Measurements from ENCODE around the gene VIPR1.

VIPR1 gene

GRCh38 chr3:42547401-42547945 is 45.0 kb downstream of the VIPR1 start:
- TF ChIP-seq EZH2 (IDR thresholded peaks at IDR 0.05; ENCODE audit: borderline replicate concordance, low read length) = no peak
- TF ChIP-seq CTCF (IDR thresholded peaks at IDR 0.05; ENCODE audit: low read length) = peak; percentile 93
- H3K9me3 ChIP-seq (ENCODE audit: low read length) = no peaks in the 10 kb centered on the region
- no peaks in the 10 kb centered on the region for H4K20me1 ChIP-seq (ENCODE audit: insufficient read depth, low read length)
- no peak overlapping the region for H3K4me2 ChIP-seq (ENCODE audit: low read length)
- peaks cover 19% of the 10 kb centered on the region for H3K36me3 ChIP-seq (ENCODE audit: insufficient read depth, low read length)
- H3K79me2 ChIP-seq (ENCODE audit: insufficient read depth, low read length) = no peaks in the 10 kb centered on the region
- no peaks in the 10 kb centered on the region for H3K27me3 ChIP-seq (ENCODE audit: insufficient read depth, low read length)
- no peak overlapping the region for H3K27ac ChIP-seq (ENCODE audit: low read depth, low read length, poor library complexity, severe bottlenecking)
- no peak overlapping the region for H3K9ac ChIP-seq (ENCODE audit: low read length)
- no peaks in the 10 kb centered on the region for H3K4me1 ChIP-seq (ENCODE audit: insufficient read depth, low read length, severe bottlenecking)
- H3K4me3 ChIP-seq (ENCODE audit: low read depth, low read length, poor library complexity, severe bottlenecking) = no peak overlapping the region
- no peak overlapping the region for H2AFZ ChIP-seq (ENCODE audit: low read length)
- H3K9me2 ChIP-seq (ENCODE audit: low read depth, low read length) = no peaks in the 10 kb centered on the region
- no peaks in the 10 kb centered on the region for H3F3A ChIP-seq (ENCODE audit: insufficient read depth, low read length)

DNA sequence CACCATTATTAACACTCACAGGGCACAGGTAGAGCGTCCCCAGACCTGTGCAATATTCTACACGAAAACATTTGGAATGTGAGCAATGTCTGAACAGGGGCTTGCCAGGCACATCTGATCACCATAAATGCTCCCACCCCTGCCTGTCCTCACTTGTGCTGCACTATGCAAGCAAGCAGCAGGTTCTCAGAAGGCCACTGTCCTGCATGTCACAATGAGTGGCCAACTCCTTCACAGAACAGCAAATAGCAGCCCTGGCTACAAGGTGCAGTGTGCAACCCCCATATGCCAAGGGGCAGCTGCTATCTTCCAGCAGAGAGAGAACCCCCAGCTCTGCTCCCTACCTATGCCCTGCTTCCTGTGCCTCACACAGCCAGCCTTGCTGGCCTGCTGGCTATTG is 46.7 kb downstream of the VIPR1 start:
- Histone ChIP-seq H3K4me2 (ENCODE audit: low read length) (no peak overlapping the region), H3K9me2 (ENCODE audit: low read depth, low read length) (no peaks in the 10 kb centered on the region), H3K36me3 (ENCODE audit: insufficient read depth, low read length) (peaks cover 36% of the 10 kb centered on the region), H3K27ac (ENCODE audit: low read depth, low read length, poor library complexity, severe bottlenecking) (no peak overlapping the region), H3K4me1 (ENCODE audit: insufficient read depth, low read length, severe bottlenecking) (no peaks in the 10 kb centered on the region), H3K79me2 (ENCODE audit: insufficient read depth, low read length) (no peaks in the 10 kb centered on the region), H3F3A (ENCODE audit: insufficient read depth, low read length) (no peaks in the 10 kb centered on the region), H3K9ac (ENCODE audit: low read length) (no peak overlapping the region), H4K20me1 (ENCODE audit: insufficient read depth, low read length) (no peaks in the 10 kb centered on the region), H3K4me3 (ENCODE audit: low read depth, low read length, poor library complexity, severe bottlenecking) (no peak overlapping the region), H3K27me3 (ENCODE audit: insufficient read depth, low read length) (no peaks in the 10 kb centered on the region), H3K9me3 (ENCODE audit: low read length) (no peaks in the 10 kb centered on the region), H2AFZ (ENCODE audit: low read length) (no peak overlapping the region)
- no peak for TF ChIP-seq EZH2 (IDR thresholded peaks at IDR 0.05; ENCODE audit: borderline replicate concordance, low read length)
- no peak for TF ChIP-seq CTCF (IDR thresholded peaks at IDR 0.05; ENCODE audit: low read length)

GRCh38 chr3:42550250-42550649 is 47.8 kb downstream of the VIPR1 start:
- no peak overlapping the region for H3K4me3 ChIP-seq (ENCODE audit: low read depth, low read length, poor library complexity, severe bottlenecking)
- no peaks in the 10 kb centered on the region for H4K20me1 ChIP-seq (ENCODE audit: insufficient read depth, low read length)
- no peak overlapping the region for H3K4me2 ChIP-seq (ENCODE audit: low read length)
- H3K9me2 ChIP-seq (ENCODE audit: low read depth, low read length) = no peaks in the 10 kb centered on the region
- no peaks in the 10 kb centered on the region for H3K4me1 ChIP-seq (ENCODE audit: insufficient read depth, low read length, severe bottlenecking)
- no peaks in the 10 kb centered on the region for H3K27me3 ChIP-seq (ENCODE audit: insufficient read depth, low read length)
- no peak overlapping the region for H2AFZ ChIP-seq (ENCODE audit: low read length)
- no peaks in the 10 kb centered on the region for H3F3A ChIP-seq (ENCODE audit: insufficient read depth, low read length)
- TF ChIP-seq CTCF (IDR thresholded peaks at IDR 0.05; ENCODE audit: low read length) = no peak
- TF ChIP-seq EZH2 (IDR thresholded peaks at IDR 0.05; ENCODE audit: borderline replicate concordance, low read length) = no peak
- no peak overlapping the region for H3K27ac ChIP-seq (ENCODE audit: low read depth, low read length, poor library complexity, severe bottlenecking)
- H3K36me3 ChIP-seq (ENCODE audit: insufficient read depth, low read length) = peaks cover 44% of the 10 kb centered on the region
- no peak overlapping the region for H3K9ac ChIP-seq (ENCODE audit: low read length)
- no peaks in the 10 kb centered on the region for H3K79me2 ChIP-seq (ENCODE audit: insufficient read depth, low read length)
- no peaks in the 10 kb centered on the region for H3K9me3 ChIP-seq (ENCODE audit: low read length)
